Adrenal gland (tissue), 12 donors: Measurements from ENCODE around the gene RAB26. TPM values are rescaled to one million over a fixed set of nuclear protein-coding genes. Genes with fewer than 3 reads are reported as not detected.
A peak's percentile ranks its signal among the peaks of the same experiment; 100 is the strongest.
"Not testable (repeated sequence)": the region's sequence is repeated elsewhere in the genome, so short reads cannot be mapped to it uniquely, and the experiment has no call there.

Source experiments
- DNase-seq, 7 donors: peaks; one replicate each; pipeline ENCODE4 v3.0.0-alpha.2; 2019 to 2020
- H3K27ac ChIP-seq, 5 donors: fragments of 200-600 bp; sonication (generic) in 4 of 5; 1 replicate in 3 of 5; 2 replicates in 2 of 5; pipeline versions ENCODE4 v1.5.1 to v1.8.0; 2016 to 2020; ENCODE audit warnings: mild to moderate bottlenecking in 1 of 5
- H3K27me3 ChIP-seq: fragments of 200-600 bp; 2 replicates; pipeline ENCODE4 v1.8.0; 2021
- H3K36me3 ChIP-seq, 2 donors: fragments of 200-600 bp; replicated peaks in 1 of 2; 1 replicate in 1 of 2; 2 replicates in 1 of 2; pipeline versions ENCODE4 v1.5.1 to v1.8.0; 2018 to 2022
- H3K4me1 ChIP-seq, 2 donors: fragments of 200-600 bp; replicated peaks in 1 of 2; 1 replicate in 1 of 2; 2 replicates in 1 of 2; pipeline versions ENCODE4 v1.5.1 to v1.8.0; 2018 to 2021
- H3K4me3 ChIP-seq, 4 donors: fragments of 200-600 bp; sonication (generic) in 3 of 4; one replicate each; pipeline ENCODE4 v1.5.1; 2016 to 2018
- H3K9me3 ChIP-seq, 3 donors: fragments of 200-600 bp; sonication (generic) in 1 of 3; replicated peaks in 1 of 3; 1 replicate in 2 of 3; 2 replicates in 1 of 3; pipeline versions ENCODE4 v1.5.1 to v1.8.0; 2016 to 2021
- POLR2A ChIP-seq, 2 donors: fragments of 450-650 bp; IDR thresholded peaks; one replicate each; pipeline ENCODE4 v1.6.1; 2017; ENCODE audit warnings: antibody characterized with exemption in 2 of 2, mild to moderate bottlenecking in 2 of 2, moderate library complexity in 1 of 2
- WGBS, 4 donors: extraction: QIAGEN DNeasy Blood & Tissue Kit in 2 of 4; methylation state at CpG; one replicate each; pipeline versions ENCODE4 v1.1.5 to v1.1.7; 2013 to 2017; 5-methylcytosine and 5-hydroxymethylcytosine counted together
- intact Hi-C, 2 donors: fragments of 100-400 bp; cut with DNase I; formaldehyde crosslinking; loops; one replicate each; pipeline versions ENCODE4 v1.14.1 to v1.15.0; 2022 to 2023
- polyA plus RNA-seq, 3 donors: library from polyadenylated mRNA; stranded (reverse); fragments of 200-250 nt in 2 of 3; fragments of 350-450 nt in 1 of 3; fragmentation: Illumina TruSeq in 1 of 3; extraction: RNeasy Lipid Tissue Mini Kit (QIAGEN cat#74804) in 1 of 3; gene quantifications; one replicate each; pipeline ENCODE4 v1.2.3, GENCODE V29; 2013 to 2014
- total RNA-seq, 9 donors: library from RNA; depleted of rRNA in 4 of 9; stranded (reverse); fragments of >200 nt in 4 of 9; fragments of 120-200 nt in 1 of 9; fragmentation: NEBNext Ultra II Directional in 1 of 9; extraction: Animal tissue kit (Norgen Biotek cat#: 25700) in 1 of 9; gene quantifications; one replicate each; pipeline versions ENCODE4 v1.1.0 to v1.2.4, GENCODE V29; 2013 to 2023
- donor health status: healthy with polysubstance abuse.
- donor health status: Bipolar disorder and iron deficiency.
- donor health status: DM: yes; HTN: yes; CAD: no.
- donor health status: DM: no; HTN: no; CAD: no.
- donor health status: DM: no; HTN: no; CAD: no.
- donor health status: DM: yes; HTN: yes; CAD: no.

Gene RAB26
- total and polyA plus RNA-seq, 12 donors, result 0.46 to 23.1 (median 1.8) TPM; not detected in 2

- H3K27me3 ChIP-seq, H3K9me3 ChIP-seq, H3K36me3 ChIP-seq, H3K4me3 ChIP-seq, intact Hi-C loops: not testable (repeated sequence)
- H3K4me1 ChIP-seq, result peaks cover 0 to 33% of the 10 kb centered on the region in 2 donors
- 82 to 92% (median 89%) methylated on average over 7 to 31 of the region's 31 CpGs for WGBS, 4 donors
- DNase-seq, result peak in 3 of 7 donors; percentile 46 to 72 (median 55)
- H3K27ac ChIP-seq, result peak overlapping the region in 3 of 5 donors; percentile 4 to 92 (median 90)
Observed at GRCh38 chr16:2126928-2127556, 21.4 kb upstream of the RAB26 start.

GRCh38 chr16:2127630-2128280 lies 20.7 kb upstream of the RAB26 start:
- intact Hi-C loops, H3K36me3 ChIP-seq, H3K27me3 ChIP-seq, H3K9me3 ChIP-seq, H3K4me3 ChIP-seq: not testable (repeated sequence)
- peaks cover 0 to 33% of the 10 kb centered on the region in 2 donors for H3K4me1 ChIP-seq
- H3K27ac ChIP-seq, result peak overlapping the region in 2 of 5 donors; percentile 90 to 92
- 7 to 33% methylated on average over 2 to 3 of the region's 3 CpGs; no CpG with 5 or more reads in 2 of the 4 donors for WGBS, 4 donors
- peak; percentile 44 to 80 (median 55) for DNase-seq

GRCh38 chr16:2129251-2129650 lies 19.2 kb upstream of the RAB26 start:
- DNase-seq, result peak in 1 of 7 donors; percentile 22
- H3K4me1 ChIP-seq, result peaks cover 0 to 36% of the 10 kb centered on the region in 2 donors
- intact Hi-C loops, H3K27ac ChIP-seq, H3K27me3 ChIP-seq, H3K4me3 ChIP-seq, H3K36me3 ChIP-seq, H3K9me3 ChIP-seq: not testable (repeated sequence)
- 54 to 84% (median 79%) methylated on average over 9 of the region's 11 CpGs for whole genome bisulfite sequencing, 4 donors

- WGBS, 4 donors, result 75 to 96% (median 80%) methylated on average over 5 to 22 of the region's 22 CpGs
- H3K36me3 ChIP-seq, H3K9me3 ChIP-seq, H3K4me3 ChIP-seq, intact Hi-C loops, H3K27me3 ChIP-seq, H3K27ac ChIP-seq: not testable (repeated sequence)
- peak in 1 of 7 donors; percentile 15 for DNase-seq
- peaks cover 0 to 32% of the 10 kb centered on the region in 2 donors for H3K4me1 ChIP-seq
Observed at GRCh38 chr16:2129890-2130447, 18.5 kb upstream of the RAB26 start.

- H3K4me3 ChIP-seq, DNase-seq, H3K27me3 ChIP-seq, intact Hi-C loops, H3K4me1 ChIP-seq, H3K9me3 ChIP-seq, H3K36me3 ChIP-seq: not testable (repeated sequence)
- peak overlapping the region in 2 of 5 donors; percentile 45 to 60 for H3K27ac ChIP-seq
- 41 to 67% methylated on average over 2 to 7 of the region's 12 CpGs; no CpG with 5 or more reads in 2 of the 4 donors for WGBS, 4 donors
Observed at GRCh38 chr16:2133797-2134196, 14.6 kb upstream of the RAB26 start.

GRCh38 chr16:2135071-2135470 lies 13.4 kb upstream of the RAB26 start:
- Histone ChIP-seq H3K27ac (peak overlapping the region in 4 of 5 donors; percentile 37 to 89 (median 61)), H3K4me3 (peak overlapping the region in 2 of 4 donors; percentile 43 to 71)
- H3K4me1 ChIP-seq, intact Hi-C loops, H3K9me3 ChIP-seq, H3K27me3 ChIP-seq, H3K36me3 ChIP-seq: not testable (repeated sequence)
- peak in 3 of 7 donors; percentile 27 to 39 (median 33) for DNase-seq
- WGBS, 4 donors, result 0 to 2% (median 1%) methylated on average over 8 to 31 of the region's 42 CpGs

GRCh38 chr16:2135770-2136490 lies 12.5 kb upstream of the RAB26 start, which contains the start of gene PKD1:
PKD1 (minus strand) TSS chr16:2135898; CDS start chr16:2135689, 209 bp downstream.
- H3K27me3 ChIP-seq, H3K4me1 ChIP-seq, H3K9me3 ChIP-seq, H3K36me3 ChIP-seq, intact Hi-C loops: not testable (repeated sequence)
- peak within 1 kb of the TSS in 4 of 5 donors; percentile 37 to 89 (median 62) for H3K27ac ChIP-seq
- WGBS, 4 donors, result 0 to 1% (median 1%) methylated on average over 25 to 66 of the region's 81 CpGs
- peak within 1 kb of the TSS in 2 of 4 donors; percentile 43 to 71 for H3K4me3 ChIP-seq
- peak; percentile 46 to 78 for TF ChIP-seq POLR2A (IDR thresholded peaks at IDR 0.05)
- peak; percentile 95 to 100 (median 97) for DNase-seq
